ENCODE data around the gene ASAP3. TPM values are rescaled to one million over a fixed set of nuclear protein-coding genes. Genes with fewer than 3 reads are reported as not detected.

ASAP3 gene
- total RNA-seq, 1 donor from 2014 or later, result 33.5 TPM

DNA sequence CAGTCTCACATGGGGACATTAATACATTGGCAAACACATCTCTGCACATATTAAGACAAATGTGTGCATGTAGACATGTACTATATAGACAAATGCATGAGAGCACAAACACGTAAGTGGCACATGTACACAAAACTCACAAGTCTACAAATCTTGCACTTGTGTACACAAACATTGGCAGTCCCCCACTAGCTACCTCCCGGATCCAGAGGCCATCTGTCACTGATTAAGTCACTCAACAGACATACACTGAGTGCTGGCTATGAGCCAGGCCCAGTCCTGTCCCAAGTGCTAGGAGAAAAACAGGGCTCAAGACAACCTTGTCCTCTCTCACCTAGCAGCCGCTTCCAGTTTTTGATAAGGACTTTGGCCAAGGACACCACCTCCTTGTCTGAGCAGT lies 66.4 kb downstream of the ASAP3 start:
- no peak overlapping the region for H3K27ac ChIP-seq (ENCODE audit: low read depth, low read length)
- no peaks in the 10 kb centered on the region for H3K27me3 ChIP-seq (ENCODE audit: insufficient read depth, low read length)
- H3K4me1 ChIP-seq (ENCODE audit: insufficient read depth, low read length), result peaks cover 9% of the 10 kb centered on the region
- DNase-seq (ENCODE audit: low read depth), result no peak
- TF ChIP-seq CTCF (IDR thresholded peaks at IDR 0.05; ENCODE audit: insufficient read depth, low read depth, low read length) (no peak), EZH2 (IDR thresholded peaks at IDR 0.05; ENCODE audit: insufficient read depth, low read length) (no peak)
- no peaks in the 10 kb centered on the region for H3K36me3 ChIP-seq (ENCODE audit: insufficient read depth, low read length)
- H3K4me3 ChIP-seq (ENCODE audit: insufficient read depth, low read depth, low read length), result no peak overlapping the region
- Mint-ChIP-seq H3K4me1 (ENCODE audit: low read depth, unreplicated experiment) (no peaks in the 10 kb centered on the region), H3K4me3 (ENCODE audit: unreplicated experiment) (no peak overlapping the region), H3K27ac (ENCODE audit: unreplicated experiment) (no peak overlapping the region), H3K27me3 (ENCODE audit: low read depth, unreplicated experiment) (peaks cover 55% of the 10 kb centered on the region), H3K36me3 (ENCODE audit: low read depth, unreplicated experiment) (peaks cover 7% of the 10 kb centered on the region), H3K9me3 (ENCODE audit: unreplicated experiment) (no peaks in the 10 kb centered on the region)
- H2AFZ ChIP-seq (ENCODE audit: low read depth, low read length), result no peak overlapping the region
- no peaks in the 10 kb centered on the region for H3K9me3 ChIP-seq (ENCODE audit: insufficient read depth, low read depth, low read length)
- no peak for FAIRE-seq
- H3K9ac ChIP-seq (ENCODE audit: low read length), result no peak overlapping the region
- H3K79me2 ChIP-seq (ENCODE audit: insufficient read depth, low read length), result no peaks in the 10 kb centered on the region
- no peak overlapping the region for H3K4me2 ChIP-seq (ENCODE audit: low read length)
- H4K20me1 ChIP-seq (ENCODE audit: insufficient read depth, low read length), result no peaks in the 10 kb centered on the region

- no peak for DNase-seq (ENCODE audit: low read depth)
- H3K27ac Mint-ChIP-seq (ENCODE audit: unreplicated experiment), result no peak overlapping the region
- Histone ChIP-seq H3K4me3 (ENCODE audit: insufficient read depth, low read depth, low read length) (no peak overlapping the region), H3K9me3 (ENCODE audit: insufficient read depth, low read depth, low read length) (no peaks in the 10 kb centered on the region), H3K79me2 (ENCODE audit: insufficient read depth, low read length) (no peaks in the 10 kb centered on the region), H3K36me3 (ENCODE audit: insufficient read depth, low read length) (no peaks in the 10 kb centered on the region), H3K27me3 (ENCODE audit: insufficient read depth, low read length) (no peaks in the 10 kb centered on the region), H2AFZ (ENCODE audit: low read depth, low read length) (no peak overlapping the region), H4K20me1 (ENCODE audit: insufficient read depth, low read length) (no peaks in the 10 kb centered on the region), H3K4me2 (ENCODE audit: low read length) (no peak overlapping the region), H3K27ac (ENCODE audit: low read depth, low read length) (no peak overlapping the region), H3K9ac (ENCODE audit: low read length) (no peak overlapping the region), H3K4me1 (ENCODE audit: insufficient read depth, low read length) (peaks cover 5% of the 10 kb centered on the region)
- H3K36me3 Mint-ChIP-seq (ENCODE audit: low read depth, unreplicated experiment), result peaks cover 7% of the 10 kb centered on the region
- H3K4me1 Mint-ChIP-seq (ENCODE audit: low read depth, unreplicated experiment), result peaks cover under 1% of the 10 kb centered on the region
- TF ChIP-seq CTCF (IDR thresholded peaks at IDR 0.05; ENCODE audit: insufficient read depth, low read depth, low read length), result no peak
- no peak for TF ChIP-seq EZH2 (IDR thresholded peaks at IDR 0.05; ENCODE audit: insufficient read depth, low read length)
- H3K4me3 Mint-ChIP-seq (ENCODE audit: unreplicated experiment), result no peak overlapping the region
- peaks cover 51% of the 10 kb centered on the region for H3K27me3 Mint-ChIP-seq (ENCODE audit: low read depth, unreplicated experiment)
- FAIRE-seq, result no peak
- no peaks in the 10 kb centered on the region for H3K9me3 Mint-ChIP-seq (ENCODE audit: unreplicated experiment)
These were observed 67.0 kb downstream of the ASAP3 start for GRCh38 chr1:23416964-23417363.

- H2AFZ ChIP-seq (ENCODE audit: low read depth, low read length), result no peak overlapping the region
These were observed 75.1 kb downstream of the ASAP3 start for GRCh38 chr1:23408797-23409290.

More at GRCh38 chr1:23408797-23409290, 75.1 kb downstream of the ASAP3 start:
- TF ChIP-seq EZH2 (IDR thresholded peaks at IDR 0.05; ENCODE audit: insufficient read depth, low read length) (no peak), CTCF (IDR thresholded peaks at IDR 0.05; ENCODE audit: insufficient read depth, low read depth, low read length) (no peak)
- no peak overlapping the region for H3K27ac Mint-ChIP-seq (ENCODE audit: unreplicated experiment)
- H3K9me3 ChIP-seq (ENCODE audit: insufficient read depth, low read depth, low read length), result no peaks in the 10 kb centered on the region
- H3K4me1 ChIP-seq (ENCODE audit: insufficient read depth, low read length), result peaks cover 12% of the 10 kb centered on the region
- no peak overlapping the region for H3K4me3 Mint-ChIP-seq (ENCODE audit: unreplicated experiment)
- H3K79me2 ChIP-seq (ENCODE audit: insufficient read depth, low read length), result no peaks in the 10 kb centered on the region
- no peak overlapping the region for H3K9ac ChIP-seq (ENCODE audit: low read length)
- H3K27me3 ChIP-seq (ENCODE audit: insufficient read depth, low read length), result no peaks in the 10 kb centered on the region
- H3K4me2 ChIP-seq (ENCODE audit: low read length), result no peak overlapping the region
- H3K36me3 ChIP-seq (ENCODE audit: insufficient read depth, low read length), result no peaks in the 10 kb centered on the region
- H3K27ac ChIP-seq (ENCODE audit: low read depth, low read length), result no peak overlapping the region
- no peak for DNase-seq (ENCODE audit: low read depth)
- FAIRE-seq, result no peak
- H3K4me3 ChIP-seq (ENCODE audit: insufficient read depth, low read depth, low read length), result no peak overlapping the region
- no peaks in the 10 kb centered on the region for H4K20me1 ChIP-seq (ENCODE audit: insufficient read depth, low read length)
- H3K27me3 Mint-ChIP-seq (ENCODE audit: low read depth, unreplicated experiment), result no peaks in the 10 kb centered on the region
- peaks cover 15% of the 10 kb centered on the region for H3K4me1 Mint-ChIP-seq (ENCODE audit: low read depth, unreplicated experiment)
- no peaks in the 10 kb centered on the region for H3K9me3 Mint-ChIP-seq (ENCODE audit: unreplicated experiment)
- no peaks in the 10 kb centered on the region for H3K36me3 Mint-ChIP-seq (ENCODE audit: low read depth, unreplicated experiment)
